ENCODE measurements around the gene PNN.
"Not testable (repeated sequence)": the region's sequence is repeated elsewhere in the genome, so short reads cannot be mapped to it uniquely, and the experiment has no call there.

PNN gene

GRCh38 chr14:39174560-39175444 lies at the start of gene PNN:
Gene PNN, plus strand, starts transcription at chr14:39175254. Its CDS starts 26 bp downstream, at chr14:39175280.
- peak; percentile 99 for DNase-seq

GRCh38 chr14:39137835-39138234 lies 37.2 kb upstream of the PNN start:
- not testable (repeated sequence) for DNase-seq

- DNase-seq, result no peak
These were observed 36.6 kb upstream of the PNN start for GRCh38 chr14:39138440-39138839.

GRCh38 chr14:39140170-39140569 lies 34.9 kb upstream of the PNN start:
- no peak for DNase-seq

GRCh38 chr14:39141623-39142022 lies 33.4 kb upstream of the PNN start:
- not testable (repeated sequence) for DNase-seq

GRCh38 chr14:39143226-39143625 lies 31.8 kb upstream of the PNN start:
- DNase-seq, result not testable (repeated sequence)

- no peak for DNase-seq
These were observed 29.6 kb upstream of the PNN start for GRCh38 chr14:39145266-39145966.

GRCh38 chr14:39154594-39155189 lies 20.4 kb upstream of the PNN start:
- no peak for DNase-seq

GRCh38 chr14:39157491-39157890 lies 17.6 kb upstream of the PNN start:
- no peak for DNase-seq

GRCh38 chr14:39158222-39158858 lies 16.7 kb upstream of the PNN start:
- no peak for DNase-seq

- no peak for DNase-seq
These were observed 14.6 kb upstream of the PNN start for GRCh38 chr14:39160494-39160893.

- DNase-seq, result not testable (repeated sequence)
These were observed 7.2 kb upstream of the PNN start for GRCh38 chr14:39167797-39168320.

GRCh38 chr14:39168591-39168990 lies 6.5 kb upstream of the PNN start:
- no peak for DNase-seq

GRCh38 chr14:39169541-39169900 lies 5.5 kb upstream of the PNN start:
- no peak for DNase-seq

GRCh38 chr14:39173198-39173597 lies 1.9 kb upstream of the PNN start:
- DNase-seq, result no peak

- DNase-seq, result peak; percentile 48
These were observed 600 bp downstream of the PNN start for GRCh38 chr14:39175445-39176262.

- DNase-seq, result no peak
These were observed 1.5 kb downstream of the PNN start for GRCh38 chr14:39176263-39177167.

- no peak for DNase-seq
These were observed 2.1 kb downstream of the PNN start for GRCh38 chr14:39177168-39177545.

- no peak for DNase-seq
These were observed 4.0 kb downstream of the PNN start for GRCh38 chr14:39179042-39179441.

- no peak for DNase-seq
These were observed 5.5 kb downstream of the PNN start for GRCh38 chr14:39180553-39180952.

Data from NCI-H1694 (cell line).